Astrocyte of the cerebellum (primary cell): ENCODE measurements around the gene TOR2A.

Experiments
- DNase-seq: peaks from one replicate; pipeline ENCODE4 v3.0.0-alpha.2; 2011; ENCODE audit warnings: low read depth
- H3K4me3 ChIP-seq: 2 replicates; pipeline ENCODE4 v1.5.1; 2011; ENCODE audit warnings: mild to moderate bottlenecking, low read depth, low read length, moderate library complexity
- in situ Hi-C: cut with HindIII; loops from 2 replicates; pipeline ENCODE4 v1.10.0; 2017; ENCODE audit warnings: low sequenced_read_pairs
- TF ChIP-seq, protein P1 (sequence below): IDR thresholded peaks from 2 replicates; pipeline ENCODE4 v1.5.1; 2012; ENCODE audit warnings: low read length, low read depth, moderate library complexity, mild to moderate bottlenecking; ENCODE audit errors: missing control alignments

Gene TOR2A

DNA sequence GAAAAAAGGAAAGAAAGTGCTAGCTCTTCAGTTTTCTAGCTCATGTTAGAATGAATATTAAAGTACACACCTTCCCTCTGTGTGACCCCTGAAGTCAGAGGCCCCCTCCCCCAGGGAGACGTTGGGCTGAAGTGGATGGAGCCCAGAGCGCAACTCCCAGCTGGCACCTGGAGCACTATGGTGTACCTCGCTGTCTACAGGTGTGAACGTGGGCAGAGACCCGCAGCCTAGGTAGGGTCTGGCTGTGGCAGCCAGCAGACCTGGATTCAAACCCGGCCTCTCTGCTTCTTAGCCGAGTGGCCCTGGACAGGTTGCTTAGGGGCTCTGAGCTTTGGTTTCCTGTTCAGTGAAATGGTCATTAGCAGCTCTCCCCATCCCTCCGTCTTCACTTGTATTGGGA is 6.3 kb downstream of the TOR2A start:
- in situ Hi-C loops = no loop called here
- TF ChIP-seq, protein P1, sequence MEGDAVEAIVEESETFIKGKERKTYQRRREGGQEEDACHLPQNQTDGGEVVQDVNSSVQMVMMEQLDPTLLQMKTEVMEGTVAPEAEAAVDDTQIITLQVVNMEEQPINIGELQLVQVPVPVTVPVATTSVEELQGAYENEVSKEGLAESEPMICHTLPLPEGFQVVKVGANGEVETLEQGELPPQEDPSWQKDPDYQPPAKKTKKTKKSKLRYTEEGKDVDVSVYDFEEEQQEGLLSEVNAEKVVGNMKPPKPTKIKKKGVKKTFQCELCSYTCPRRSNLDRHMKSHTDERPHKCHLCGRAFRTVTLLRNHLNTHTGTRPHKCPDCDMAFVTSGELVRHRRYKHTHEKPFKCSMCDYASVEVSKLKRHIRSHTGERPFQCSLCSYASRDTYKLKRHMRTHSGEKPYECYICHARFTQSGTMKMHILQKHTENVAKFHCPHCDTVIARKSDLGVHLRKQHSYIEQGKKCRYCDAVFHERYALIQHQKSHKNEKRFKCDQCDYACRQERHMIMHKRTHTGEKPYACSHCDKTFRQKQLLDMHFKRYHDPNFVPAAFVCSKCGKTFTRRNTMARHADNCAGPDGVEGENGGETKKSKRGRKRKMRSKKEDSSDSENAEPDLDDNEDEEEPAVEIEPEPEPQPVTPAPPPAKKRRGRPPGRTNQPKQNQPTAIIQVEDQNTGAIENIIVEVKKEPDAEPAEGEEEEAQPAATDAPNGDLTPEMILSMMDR = no peak
- no peak for DNase-seq
- H3K4me3 ChIP-seq = no peak overlapping the region

DNA sequence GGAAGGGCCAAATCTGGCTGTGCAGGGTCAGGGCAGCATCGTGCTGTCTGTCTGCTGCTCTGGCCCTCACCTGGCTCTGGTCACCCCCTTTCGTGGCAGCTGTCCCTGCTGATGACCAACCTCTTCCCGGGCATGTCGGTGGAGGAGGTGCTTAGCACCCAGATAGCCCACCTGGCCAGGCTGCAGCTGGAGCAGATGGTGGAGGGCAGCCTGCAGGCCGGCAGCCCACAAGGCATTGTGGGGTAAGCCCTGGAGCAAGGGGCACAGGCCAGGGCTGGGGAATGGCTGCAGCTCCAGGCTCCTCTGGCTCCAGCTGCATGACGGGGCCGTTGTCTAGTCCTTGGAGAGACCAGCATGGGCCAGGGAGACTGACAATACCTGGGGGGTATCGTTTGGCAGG is 8.2 kb downstream of the TOR2A start:
- TF ChIP-seq, protein P1 = no peak
- DNase-seq = no peak
- H3K4me3 ChIP-seq = no peak overlapping the region
- in situ Hi-C loops = no loop called here

DNA sequence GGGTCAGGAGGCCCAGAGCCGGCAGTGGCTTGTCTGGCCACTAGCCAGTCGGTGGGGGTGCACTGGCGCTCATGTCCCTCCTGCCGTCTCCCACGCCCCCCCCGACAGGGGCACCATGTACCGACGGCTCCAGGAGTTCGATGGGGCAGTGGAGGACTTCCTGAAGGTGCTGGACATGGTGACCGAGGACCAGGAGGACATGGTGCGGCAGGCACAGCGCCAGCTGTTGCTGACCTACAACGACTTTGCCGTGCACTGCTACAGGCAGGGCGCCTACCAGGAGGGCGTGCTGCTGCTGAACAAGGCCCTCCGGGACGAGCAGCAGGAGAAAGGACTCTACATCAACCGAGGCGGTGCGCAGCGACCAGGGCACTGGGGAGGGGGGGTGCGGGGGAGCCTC is 11.1 kb downstream of the TOR2A start:
- in situ Hi-C loops = no loop called here
- H3K4me3 ChIP-seq = no peak overlapping the region
- TF ChIP-seq, protein P1 = no peak
- no peak for DNase-seq

DNA sequence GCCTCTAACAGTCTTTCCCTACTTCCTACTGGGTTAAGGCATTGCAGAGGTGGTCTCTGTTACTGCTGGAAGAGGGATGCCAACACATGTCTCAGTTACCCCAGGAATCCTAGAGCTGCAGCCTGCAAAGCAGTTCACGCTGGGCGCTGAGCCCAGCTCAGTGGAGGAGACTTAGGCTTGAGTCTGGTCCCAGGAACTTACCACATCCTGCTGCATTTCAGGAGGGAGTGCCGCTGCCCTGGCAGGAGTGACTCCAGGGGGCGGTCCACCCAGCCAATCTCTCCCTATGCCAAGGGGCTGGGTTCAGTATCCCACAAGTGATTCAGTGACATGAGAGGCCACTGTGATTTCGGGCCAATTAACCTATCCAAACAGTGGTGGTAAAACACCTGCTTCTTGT is 11.7 kb downstream of the TOR2A start:
- in situ Hi-C loops = no loop called here
- DNase-seq = peak; percentile 76
- TF ChIP-seq, protein P1 = peak; percentile 25
- no peak overlapping the region for H3K4me3 ChIP-seq

DNA sequence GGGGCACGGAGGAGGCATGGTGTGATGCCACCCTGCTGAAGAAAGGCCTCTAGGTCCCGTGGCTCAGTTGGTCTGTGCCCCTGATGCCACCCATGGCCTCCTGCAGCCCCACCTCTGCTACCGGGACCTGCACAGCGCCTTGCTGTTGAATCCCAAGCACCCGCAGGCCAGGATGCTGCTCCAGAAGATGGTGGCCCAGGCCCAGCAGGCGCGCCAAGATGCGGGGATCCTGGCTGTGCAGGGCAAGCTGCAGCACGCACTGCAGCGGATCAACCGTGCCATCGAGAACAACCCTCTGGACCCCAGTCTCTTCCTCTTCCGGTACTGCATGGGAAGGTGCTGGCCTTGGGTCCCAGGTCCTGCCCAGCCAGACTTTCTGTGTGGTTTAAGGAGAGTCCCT is 12.1 kb downstream of the TOR2A start:
- TF ChIP-seq, protein P1 = no peak
- no peak overlapping the region for H3K4me3 ChIP-seq
- no peak for DNase-seq
- in situ Hi-C loops = no loop called here

DNA sequence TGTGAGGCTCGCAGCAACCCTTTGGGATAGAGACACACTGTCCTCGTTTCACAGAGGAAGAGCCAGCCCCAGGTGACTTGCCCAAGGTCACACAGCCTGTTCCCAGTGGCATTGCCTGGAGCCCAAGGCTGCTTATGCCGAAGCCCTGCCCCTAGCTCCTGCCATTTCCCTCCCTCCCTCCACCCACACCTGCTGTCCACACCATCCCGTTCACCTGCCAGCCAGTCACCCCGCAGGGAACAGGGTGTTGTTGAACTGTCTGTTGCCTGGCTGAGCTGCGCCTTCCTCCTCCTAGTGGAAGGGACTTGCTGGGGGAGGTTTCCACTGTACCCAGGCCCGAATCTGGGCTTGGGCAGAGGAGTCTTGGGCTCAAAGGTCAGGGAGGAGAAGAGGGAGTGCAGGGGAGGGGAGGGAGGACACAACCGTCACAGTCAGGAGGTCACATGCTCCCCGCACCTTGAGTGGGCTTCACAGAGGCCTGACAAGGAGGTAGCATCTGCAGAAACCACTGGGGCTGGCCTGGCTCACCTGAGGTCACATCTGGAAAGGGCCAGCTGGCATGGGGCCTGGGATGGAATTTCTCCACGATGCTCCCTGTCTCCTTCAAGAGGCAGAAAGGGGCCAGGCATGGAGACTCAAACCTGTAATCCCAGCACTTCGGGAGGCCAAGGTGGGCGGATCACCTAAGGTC is 12.9 kb downstream of the TOR2A start:
- no peak overlapping the region for H3K4me3 ChIP-seq
- TF ChIP-seq, protein P1 = no peak
- in situ Hi-C loops = no loop called here
- no peak for DNase-seq
